PC-3 (cell line): ENCODE results near the gene PDIA6. TPM values are rescaled to one million over a fixed set of nuclear protein-coding genes. Genes with fewer than 3 reads are reported as not detected.

Experiments used
- ATAC-seq: fragments of 200-7000 bp; cut with Tn5 transposase; 2 replicates; pipeline ENCODE4 v1.9.1; 2020; ENCODE audit warnings: mild to moderate bottlenecking, moderate library complexity
- BruUV-seq: library from RNA; stranded (reverse); fragments of 400-500 nt; replicated peaks from 2 replicates; lab custom pipeline; 2021; lab: Mats Ljungman, UMichigan
- CTCF ChIA-PET: fragments of 300-600 bp; sonication (Branson Sonifier 250); formaldehyde crosslinking; loops from one replicate; lab custom pipeline; 2022; ENCODE audit warnings: antibody characterized with exemption; lab: Charles Lee
- POLR2A ChIA-PET: fragments of 300-600 bp; sonication (Branson Sonifier 250); formaldehyde crosslinking; loops from one replicate; lab custom pipeline; 2022; ENCODE audit warnings: antibody characterized with exemption; ENCODE audit not compliant: unreplicated experiment; lab: Charles Lee
- DNase-seq: peaks from one replicate; pipeline ENCODE4 v3.0.0-alpha.2; 2015
- H2AFZ ChIP-seq: fragments of 300-600 bp; sonication (generic); 2 replicates; pipeline ENCODE4 v1.6.0; 2016; ENCODE audit warnings: antibody characterized with exemption, low read length
- H3F3A ChIP-seq: fragments of 300-600 bp; sonication (generic); one replicate; pipeline ENCODE4 v1.6.0; 2017; ENCODE audit warnings: antibody characterized with exemption, low read length, control low read depth, mild to moderate bottlenecking; ENCODE audit not compliant: unreplicated experiment
- H3K27ac ChIP-seq: fragments of 300-600 bp; sonication (generic); 2 replicates; pipeline ENCODE4 v1.5.1; 2016; ENCODE audit warnings: mild to moderate bottlenecking, low read length
- H3K27me3 ChIP-seq: fragments of 300-600 bp; sonication (generic); 2 replicates; pipeline ENCODE4 v1.6.1; 2016; ENCODE audit warnings: low read length, mixed read lengths
- H3K36me3 ChIP-seq: fragments of 300-600 bp; sonication (generic); 2 replicates; pipeline ENCODE4 v1.6.1; 2016; ENCODE audit warnings: low read depth, mixed run types, low read length, mixed read lengths
- H3K4me1 ChIP-seq: fragments of 300-600 bp; sonication (generic); 2 replicates; pipeline ENCODE4 v1.5.1; 2016; ENCODE audit warnings: low read length; ENCODE audit not compliant: insufficient read depth
- H3K4me2 ChIP-seq: fragments of 300-600 bp; sonication (generic); 2 replicates; pipeline ENCODE4 v1.6.0; 2016; ENCODE audit warnings: low read length
- H3K4me3 ChIP-seq: fragments of 300-600 bp; sonication (generic); 2 replicates; pipeline ENCODE4 v1.5.1; 2016; ENCODE audit warnings: mild to moderate bottlenecking, low read length, mixed read lengths
- H3K79me2 ChIP-seq: fragments of 300-600 bp; sonication (generic); 2 replicates; pipeline ENCODE4 v1.6.1; 2017; ENCODE audit warnings: low read length, mixed read lengths
- H3K9ac ChIP-seq: fragments of 300-600 bp; sonication (generic); 2 replicates; pipeline ENCODE4 v1.6.0; 2016; ENCODE audit warnings: mild to moderate bottlenecking, low read length
- H3K9me2 ChIP-seq: fragments of 300-600 bp; sonication (generic); replicated peaks from 2 replicates; pipeline ENCODE4 v1.6.1; 2016; ENCODE audit warnings: mixed run types, low read length, mixed read lengths
- H3K9me3 ChIP-seq: fragments of 300-600 bp; sonication (generic); 2 replicates; pipeline ENCODE4 v1.6.1; 2016; ENCODE audit warnings: low read length, mixed read lengths
- H4K20me1 ChIP-seq: fragments of 300-600 bp; sonication (generic); 2 replicates; pipeline ENCODE4 v1.6.1; 2016; ENCODE audit warnings: low read length, mixed read lengths
- CTCF ChIP-seq: fragments of 300-600 bp; sonication (generic); conservative IDR thresholded peaks from 2 replicates; pipeline ENCODE4 v1.5.1; 2017; ENCODE audit warnings: antibody characterized with exemption, low read depth, mild to moderate bottlenecking, low read length
- EZH2 ChIP-seq: fragments of 300-600 bp; sonication (generic); IDR thresholded peaks from one replicate; pipeline ENCODE4 v1.6.1; 2017; ENCODE audit warnings: antibody characterized with exemption, mild to moderate bottlenecking, low read length; ENCODE audit not compliant: unreplicated experiment
- EZH2phosphoT487 ChIP-seq: fragments of 300-600 bp; sonication (generic); IDR thresholded peaks from 2 replicates; pipeline ENCODE4 v1.6.1; 2018; ENCODE audit warnings: mild to moderate bottlenecking, antibody characterized with exemption, low read length, borderline replicate concordance
- intact Hi-C: fragments of 100-400 bp; cut with micrococcal nuclease; formaldehyde crosslinking; loops from 2 replicates; pipeline ENCODE4 v1.9.0; 2023
- total RNA-seq: library from RNA; depleted of rRNA; stranded (reverse); fragments of >200 nt; gene quantifications from 2 replicates; pipeline ENCODE4 v1.2.3, GENCODE V29; 2014

PDIA6 gene
- total RNA-seq, 1 experiment from 2014 or later, result 351 TPM

DNA sequence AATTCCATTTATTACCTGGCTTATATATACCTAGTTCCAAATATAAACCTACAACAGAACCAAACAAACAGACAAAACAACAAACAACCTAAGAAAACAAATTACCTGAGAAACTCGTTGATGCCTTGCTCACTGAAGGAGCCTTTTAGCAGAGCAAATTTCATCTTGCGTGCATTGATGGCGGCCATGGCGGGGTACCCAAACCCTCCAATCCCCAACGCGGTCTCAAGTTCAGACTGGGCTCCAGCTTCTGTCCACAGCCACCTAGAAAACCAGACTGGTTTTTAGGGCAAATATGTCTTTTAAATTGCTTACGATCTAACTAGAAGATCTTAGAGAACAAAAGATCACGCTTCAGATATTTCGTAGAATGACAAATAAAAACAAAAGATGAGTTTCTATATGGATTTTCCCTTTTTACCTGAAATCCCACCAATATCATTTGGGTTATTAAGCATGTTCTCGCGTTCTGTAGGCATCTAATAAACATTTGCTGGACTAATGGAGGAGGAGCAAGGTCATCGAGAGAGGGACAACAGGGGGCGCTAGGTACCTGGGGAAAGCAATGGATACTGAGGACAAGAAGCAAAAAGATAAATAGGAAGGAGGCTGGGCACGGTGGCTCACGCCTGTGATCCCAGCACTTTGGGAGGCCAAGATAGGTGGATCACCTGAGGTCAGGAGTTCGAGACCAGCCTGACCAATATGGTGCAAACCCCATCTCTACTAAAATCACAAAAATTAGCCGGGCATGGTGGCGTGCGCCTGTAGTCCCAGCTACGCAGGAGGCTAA, 25.2 kb downstream of the PDIA6 start:
- POLR2A ChIA-PET, result no interaction called here
- ATAC-seq, result no peak
- H3K36me3 ChIP-seq, result peaks cover 83% of the 10 kb centered on the region

GRCh38 chr2:10786240-10786982, 26.2 kb downstream of the PDIA6 start:
- BruUV-seq, result no TSS peak

More for the DNA sequence above, 25.2 kb downstream of the PDIA6 start:
- H2AFZ ChIP-seq, result no peak overlapping the region
- H3K79me2 ChIP-seq, result no peaks in the 10 kb centered on the region; the same call in 1 of the 2 replicates
- DNase-seq, result no peak
- H3K9me2 ChIP-seq, result no peaks in the 10 kb centered on the region
- no peaks in the 10 kb centered on the region for H3K9me3 ChIP-seq
- no peak overlapping the region for H3K27ac ChIP-seq
- TF ChIP-seq CTCF (peak; percentile 62), EZH2phosphoT487 (no peak), EZH2 (no peak)
- peaks cover 13% of the 10 kb centered on the region; the same call in 1 of the 2 replicates for H4K20me1 ChIP-seq
- intact Hi-C loops, result no loop called here
- no peaks in the 10 kb centered on the region for H3F3A ChIP-seq
- H3K4me1 ChIP-seq, result peaks cover 15% of the 10 kb centered on the region
- no peaks in the 10 kb centered on the region for H3K27me3 ChIP-seq
- no TSS peak for BruUV-seq
- CTCF ChIA-PET, result interaction anchor here (0.6 kb wide), 1 partner anchor 25 kb away, joined by 3 read pairs; no protein-coding TSS in a partner anchor
- H3K4me2 ChIP-seq, result no peak overlapping the region
- no peak overlapping the region for H3K4me3 ChIP-seq
- H3K9ac ChIP-seq, result no peak overlapping the region

More at GRCh38 chr2:10786240-10786982, 26.2 kb downstream of the PDIA6 start:
- Histone ChIP-seq H3K27ac (no peak overlapping the region), H3K4me1 (peaks cover 15% of the 10 kb centered on the region), H3F3A (no peaks in the 10 kb centered on the region), H3K27me3 (no peaks in the 10 kb centered on the region), H3K9me3 (no peaks in the 10 kb centered on the region), H2AFZ (no peak overlapping the region), H3K36me3 (peaks cover 83% of the 10 kb centered on the region), H4K20me1 (peaks cover 13% of the 10 kb centered on the region; the same call in 1 of the 2 replicates), H3K9ac (no peak overlapping the region), H3K4me3 (no peak overlapping the region), H3K9me2 (no peaks in the 10 kb centered on the region), H3K4me2 (no peak overlapping the region), H3K79me2 (no peaks in the 10 kb centered on the region; the same call in 1 of the 2 replicates)
- DNase-seq, result no peak
- ChIA-PET POLR2A (no interaction called here), CTCF (interaction anchor here (0.6 kb wide), 1 partner anchor 26 kb away, joined by 3 read pairs; no protein-coding TSS in a partner anchor)
- ATAC-seq, result no peak
- TF ChIP-seq EZH2phosphoT487, result no peak
- no peak for TF ChIP-seq CTCF
- TF ChIP-seq EZH2, result no peak
- intact Hi-C loops, result no loop called here
